ENCODE data around the gene ENKUR. TPM values are rescaled to one million over a fixed set of nuclear protein-coding genes. Genes with fewer than 3 reads are reported as not detected.
"Not testable (repeated sequence)": the region's sequence is repeated elsewhere in the genome, so short reads cannot be mapped to it uniquely, and the experiment has no call there.

ENKUR gene
- total and polyA plus RNA-seq, 2 experiments from 2014 or later, result 0.11 TPM; not detected in 1

DNA sequence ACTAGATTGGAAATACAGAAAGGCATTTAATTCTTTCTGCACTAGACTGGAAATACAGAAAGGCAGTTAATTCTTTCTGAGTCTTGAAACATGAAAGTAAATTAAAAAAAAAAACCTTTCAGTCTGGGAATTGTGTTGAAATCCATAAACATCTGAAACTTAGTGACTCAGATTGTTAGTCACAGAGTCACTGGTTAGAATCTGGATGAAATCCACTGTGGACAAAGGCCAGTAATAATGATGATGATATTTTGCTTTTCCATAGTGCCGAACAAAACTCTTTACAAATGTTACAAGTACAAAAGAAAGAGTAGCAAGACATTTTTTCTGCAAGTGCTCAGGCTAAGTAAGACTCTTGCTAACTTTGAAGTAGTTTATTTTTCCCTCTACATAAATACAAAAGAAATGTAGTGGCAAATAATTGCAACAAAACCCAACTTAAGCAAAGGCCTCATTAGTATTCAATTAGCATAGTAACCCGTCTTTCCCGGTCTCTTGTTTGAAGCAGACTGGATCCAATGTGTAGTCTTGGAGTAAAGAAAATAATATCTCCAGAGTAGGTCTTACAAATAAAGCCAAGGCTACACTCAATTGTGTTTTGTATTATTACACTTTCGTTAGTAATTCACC is 57.8 kb downstream of the ENKUR start:
- Histone ChIP-seq H3K9me2 (ENCODE audit: insufficient read depth) (0 out of 2 replicates have a peak, but pooled peaks cover 3% of the 10 kb centered on the region), H3K36me3 (ENCODE audit: low read depth) (no peaks in the 10 kb centered on the region), H3F3A (ENCODE audit: insufficient read depth) (peaks cover 39% of the 10 kb centered on the region), H3K27ac (peak overlapping the region; percentile 98), H3K4me3 (peak overlapping the region; percentile 54), H2AFZ (peak overlapping the region; percentile 73), H3K9me3 (ENCODE audit: low read depth) (no peaks in the 10 kb centered on the region), H4K20me1 (ENCODE audit: insufficient read depth) (no peaks in the 10 kb centered on the region), H3K4me2 (ENCODE audit: unreplicated experiment) (peak overlapping the region; percentile 82), H3K9ac (peak overlapping the region; percentile 85), H3K79me2 (ENCODE audit: insufficient read depth) (no peaks in the 10 kb centered on the region), H3K4me1 (ENCODE audit: insufficient read depth) (peaks cover 38% of the 10 kb centered on the region), H3K27me3 (replicated peaks; ENCODE audit: insufficient read depth) (no peaks in the 10 kb centered on the region)
- in situ Hi-C loops (cut with MboI), result no loop called here
- peak; percentile 94 for DNase-seq
- 2 to 4% methylated on average over 4 of the region's 4 CpGs for WGBS, 2 experiments (ENCODE audit: low coverage in 1 of 2, low lambda C conversion rate in 2 of 2, missing lambda C conversion rate in 2 of 2)
- TF ChIP-seq EZH2 (IDR thresholded peaks at IDR 0.05; ENCODE audit: insufficient read depth, poor library complexity, severe bottlenecking), result no peak
- TF ChIP-seq EZH2phosphoT487 (IDR thresholded peaks at IDR 0.05; ENCODE audit: insufficient read depth, low read depth), result 0 out of 2 replicates have a peak, but pooled peaks have one; percentile 45

DNA sequence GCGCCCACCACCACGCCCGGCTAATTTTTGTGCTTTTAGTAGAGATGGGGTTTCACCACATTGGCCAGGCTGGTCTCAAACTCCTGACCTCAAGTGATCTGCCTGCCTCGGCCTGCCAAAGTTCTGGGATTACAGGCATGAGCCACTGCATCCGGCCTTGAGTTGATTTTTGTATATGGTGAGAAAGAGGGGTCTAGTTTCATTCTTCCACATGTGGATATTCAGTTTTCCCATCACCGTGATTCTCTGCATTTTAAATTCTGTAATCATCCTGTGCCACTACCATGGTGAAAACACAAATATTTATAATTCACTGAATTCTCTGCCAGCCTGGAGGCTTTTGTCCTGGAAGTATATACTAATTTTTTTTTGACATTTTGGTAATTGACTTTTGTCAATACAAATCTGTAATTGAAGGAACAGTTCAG is 58.3 kb downstream of the ENKUR start:
- Histone ChIP-seq H2AFZ (0 out of 2 replicates have a peak overlapping the region, but pooled peaks have one; percentile 33), H3K4me1 (ENCODE audit: insufficient read depth) (peaks cover 40% of the 10 kb centered on the region), H3K27ac (peak overlapping the region; percentile 98), H3K4me2 (ENCODE audit: unreplicated experiment) (peak overlapping the region; percentile 82), H3K4me3 (peak overlapping the region; percentile 38; the same call in 1 of the 2 replicates), H3K9ac (peak overlapping the region; percentile 85), H3F3A (ENCODE audit: insufficient read depth) (peaks cover 39% of the 10 kb centered on the region)
- in situ Hi-C loops (cut with MboI); H3K9me3 ChIP-seq (ENCODE audit: low read depth); H3K27me3 ChIP-seq (replicated peaks; ENCODE audit: insufficient read depth); H3K79me2 ChIP-seq (ENCODE audit: insufficient read depth); H3K36me3 ChIP-seq (ENCODE audit: low read depth); H4K20me1 ChIP-seq (ENCODE audit: insufficient read depth); H3K9me2 ChIP-seq (ENCODE audit: insufficient read depth): not testable (repeated sequence)
- peak; percentile 74 for DNase-seq
- WGBS, 2 experiments (ENCODE audit: low coverage in 1 of 2, low lambda C conversion rate in 2 of 2, missing lambda C conversion rate in 2 of 2), result 19 to 27% methylated on average over 6 of the region's 6 CpGs

GRCh38 chr10:24953675-24954074 is 62.3 kb downstream of the ENKUR start:
- in situ Hi-C loops (cut with MboI), result no loop called here
- Histone ChIP-seq H3K4me2 (ENCODE audit: unreplicated experiment) (peak overlapping the region; percentile 90), H4K20me1 (ENCODE audit: insufficient read depth) (no peaks in the 10 kb centered on the region), H3K4me1 (ENCODE audit: insufficient read depth) (peaks cover 40% of the 10 kb centered on the region), H3K27ac (peak overlapping the region; percentile 98), H3K9me2 (ENCODE audit: insufficient read depth) (no peaks in the 10 kb centered on the region), H3K79me2 (ENCODE audit: insufficient read depth) (no peaks in the 10 kb centered on the region), H3K9ac (peak overlapping the region; percentile 91), H2AFZ (peak overlapping the region; percentile 73), H3K27me3 (replicated peaks; ENCODE audit: insufficient read depth) (no peaks in the 10 kb centered on the region), H3K9me3 (ENCODE audit: low read depth) (no peaks in the 10 kb centered on the region), H3K36me3 (ENCODE audit: low read depth) (no peaks in the 10 kb centered on the region), H3K4me3 (peak overlapping the region; percentile 69), H3F3A (ENCODE audit: insufficient read depth) (peaks cover 26% of the 10 kb centered on the region)
- peak; percentile 76 for DNase-seq
- TF ChIP-seq EZH2 (IDR thresholded peaks at IDR 0.05; ENCODE audit: insufficient read depth, poor library complexity, severe bottlenecking) (no peak), EZH2phosphoT487 (IDR thresholded peaks at IDR 0.05; ENCODE audit: insufficient read depth, low read depth) (no peak)
- 8 to 11% methylated on average over 11 of the region's 11 CpGs for WGBS, 2 experiments (ENCODE audit: low coverage in 1 of 2, low lambda C conversion rate in 2 of 2, missing lambda C conversion rate in 2 of 2)

DNA sequence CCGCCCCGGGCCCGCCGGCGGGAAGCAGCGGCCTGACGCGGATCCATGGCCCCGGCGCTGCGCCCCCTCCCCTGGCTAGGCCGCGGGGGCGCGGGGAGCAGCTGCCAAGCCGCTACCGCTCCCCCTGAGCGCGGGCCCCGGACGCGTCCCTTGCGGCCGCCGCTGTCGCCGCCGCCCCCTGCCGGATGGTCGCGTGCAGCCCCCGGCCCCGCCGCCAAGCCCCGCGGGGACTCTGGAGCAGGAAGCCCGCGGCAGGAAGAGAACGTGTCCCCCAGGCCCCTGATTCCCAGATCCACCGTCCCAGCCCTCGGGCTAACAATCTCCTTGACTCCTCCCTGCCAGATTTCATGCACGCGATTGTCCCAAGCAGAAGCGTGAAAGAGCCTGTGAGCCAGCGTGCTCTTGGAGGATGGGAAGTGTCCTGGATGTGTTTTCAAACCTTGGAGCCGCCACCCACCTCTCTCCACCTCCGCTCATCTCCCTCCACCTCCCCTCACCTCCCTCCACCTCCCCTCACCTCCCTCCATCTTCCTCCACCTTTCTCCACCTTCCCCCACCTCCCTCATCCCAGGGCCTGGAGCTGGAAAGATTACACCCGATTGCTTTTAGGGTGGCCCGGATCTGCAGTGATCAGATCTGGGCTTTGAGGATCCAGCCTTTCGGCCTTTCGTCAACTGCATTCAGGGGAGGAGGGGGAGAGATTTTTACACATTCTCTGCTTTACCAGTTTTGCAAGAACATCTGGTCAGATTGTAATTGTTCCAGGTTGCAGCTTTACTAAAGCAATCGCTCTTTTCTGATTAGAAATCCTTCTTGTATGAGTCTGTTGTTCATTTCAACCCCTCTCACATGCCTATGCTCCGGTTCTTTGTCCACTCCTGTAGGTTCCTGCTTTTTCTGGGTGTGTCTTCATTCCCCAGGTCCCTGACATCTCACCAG is 63.0 kb downstream of the ENKUR start:
- no peaks in the 10 kb centered on the region for H3K79me2 ChIP-seq (ENCODE audit: insufficient read depth)
- in situ Hi-C loops (cut with MboI), result no loop called here
- no peaks in the 10 kb centered on the region for H3K9me3 ChIP-seq (ENCODE audit: low read depth)
- peak; percentile 92 for DNase-seq
- H3K4me2 ChIP-seq (ENCODE audit: unreplicated experiment), result peak overlapping the region; percentile 90
- H3K36me3 ChIP-seq (ENCODE audit: low read depth), result no peaks in the 10 kb centered on the region
- H2AFZ ChIP-seq, result peak overlapping the region; percentile 73
- WGBS, 2 experiments (ENCODE audit: low coverage in 1 of 2, low lambda C conversion rate in 2 of 2, missing lambda C conversion rate in 2 of 2), result 1 to 2% methylated on average over 9 to 37 of the region's 53 CpGs
- H3K27me3 ChIP-seq (replicated peaks; ENCODE audit: insufficient read depth), result no peaks in the 10 kb centered on the region
- H3K9ac ChIP-seq, result peak overlapping the region; percentile 91
- H3K27ac ChIP-seq, result peak overlapping the region; percentile 98
- peaks cover 28% of the 10 kb centered on the region for H3F3A ChIP-seq (ENCODE audit: insufficient read depth)
- no peaks in the 10 kb centered on the region for H3K9me2 ChIP-seq (ENCODE audit: insufficient read depth)
- peaks cover 38% of the 10 kb centered on the region for H3K4me1 ChIP-seq (ENCODE audit: insufficient read depth)
- peak overlapping the region; percentile 69 for H3K4me3 ChIP-seq
- no peaks in the 10 kb centered on the region for H4K20me1 ChIP-seq (ENCODE audit: insufficient read depth)
- TF ChIP-seq EZH2 (IDR thresholded peaks at IDR 0.05; ENCODE audit: insufficient read depth, poor library complexity, severe bottlenecking) (no peak), EZH2phosphoT487 (IDR thresholded peaks at IDR 0.05; ENCODE audit: insufficient read depth, low read depth) (no peak)
